NCI-H2196 (cell line): ENCODE measurements around the gene AK3.

Source experiments
- DNase-seq: peaks from one replicate; lab custom pipeline; 2025; ENCODE audit not compliant: unreplicated experiment; lab: John Stamatoyannopoulos, UW

The AK3 gene

GRCh38 chr9:4750023-4750673 lies 9.1 kb upstream of the AK3 start:
- DNase-seq, result peak; percentile 63

DNA sequence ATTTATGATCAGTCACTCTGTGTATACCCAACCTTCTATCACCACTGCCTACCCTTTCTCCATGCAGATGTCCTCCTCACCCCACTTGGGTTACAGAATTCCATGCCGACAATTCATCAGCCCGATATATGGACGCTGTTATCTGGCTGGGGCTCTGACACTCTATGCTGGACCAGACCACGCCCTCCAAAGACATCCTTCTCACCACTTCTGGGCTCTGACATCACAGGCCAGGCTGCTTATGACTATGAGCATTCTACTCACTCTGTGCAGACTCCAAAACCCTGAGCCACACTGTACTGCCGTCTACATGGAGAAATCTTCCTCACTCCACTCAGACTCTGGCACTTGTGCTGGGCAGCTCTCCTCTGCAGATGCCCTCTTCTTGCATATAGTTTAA lies 7.6 kb upstream of the AK3 start:
- DNase-seq, result no peak

DNA sequence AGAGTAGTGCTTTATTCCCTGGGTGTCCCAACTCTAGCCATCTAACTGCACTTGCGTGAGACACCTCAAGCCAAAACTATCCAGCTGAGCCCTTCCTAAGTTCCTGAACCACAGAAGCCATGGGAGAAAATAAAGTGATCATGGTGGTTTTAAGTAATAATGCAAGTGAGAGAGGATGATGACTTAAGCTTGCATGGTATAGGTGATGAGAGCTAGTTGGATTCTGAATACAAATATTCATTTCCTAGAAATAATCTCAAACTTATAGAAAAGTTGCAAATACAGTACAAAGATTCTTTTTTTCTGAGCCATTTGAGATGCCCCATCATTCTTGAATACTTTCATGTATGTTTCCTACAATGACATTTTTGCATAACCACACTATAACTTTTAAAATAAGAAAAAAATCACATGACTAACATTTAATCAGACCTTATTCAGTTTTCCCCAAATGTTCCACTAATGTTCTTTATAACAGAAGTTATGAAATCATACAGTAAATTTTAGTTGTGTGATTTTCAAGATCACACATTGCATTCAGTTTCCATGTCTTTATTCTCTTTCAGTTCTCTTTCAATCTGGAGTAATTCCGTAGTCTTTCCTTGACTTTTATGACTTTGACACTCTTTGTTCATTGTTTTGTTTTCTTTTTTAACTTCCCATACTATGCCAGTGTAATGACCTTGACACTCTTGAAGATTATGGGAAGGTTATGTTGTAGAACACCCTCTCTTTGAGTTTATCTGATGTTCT lies 5.5 kb upstream of the AK3 start:
- no peak for DNase-seq

DNA sequence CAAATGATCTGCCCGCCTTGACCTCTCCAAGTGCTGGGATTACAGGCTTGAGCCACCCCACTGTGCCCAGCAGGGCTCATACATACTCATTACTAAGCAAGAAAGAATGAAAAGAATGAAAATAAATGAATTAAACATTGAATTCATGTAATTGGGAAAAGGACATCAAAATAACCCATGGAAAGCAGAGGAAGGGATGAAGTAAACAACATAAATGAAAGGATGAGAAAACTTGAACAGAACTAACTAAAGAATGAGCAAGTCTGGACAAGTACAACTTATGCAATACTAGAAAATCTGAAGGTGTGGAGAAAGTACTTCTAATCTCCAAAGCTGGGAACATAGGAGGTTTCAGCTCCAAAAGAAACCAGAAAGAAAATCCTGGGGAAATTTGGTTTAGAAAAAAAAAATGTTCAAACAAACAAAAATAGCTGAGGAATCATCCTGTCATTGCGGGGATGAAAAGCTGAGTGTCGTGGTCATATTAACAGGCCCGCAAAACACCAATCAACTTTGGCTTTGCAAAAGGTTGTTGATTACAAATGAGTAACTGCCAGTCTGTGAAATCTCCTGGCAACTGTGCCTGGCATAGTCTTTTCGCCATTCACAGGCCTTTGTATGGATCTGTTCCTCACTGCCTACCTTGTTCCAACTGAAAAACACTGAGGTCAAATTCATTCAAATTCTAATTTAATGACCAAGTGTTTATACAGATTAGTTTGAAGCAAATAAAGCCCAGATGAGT lies 2.3 kb upstream of the AK3 start:
- no peak for DNase-seq

DNA sequence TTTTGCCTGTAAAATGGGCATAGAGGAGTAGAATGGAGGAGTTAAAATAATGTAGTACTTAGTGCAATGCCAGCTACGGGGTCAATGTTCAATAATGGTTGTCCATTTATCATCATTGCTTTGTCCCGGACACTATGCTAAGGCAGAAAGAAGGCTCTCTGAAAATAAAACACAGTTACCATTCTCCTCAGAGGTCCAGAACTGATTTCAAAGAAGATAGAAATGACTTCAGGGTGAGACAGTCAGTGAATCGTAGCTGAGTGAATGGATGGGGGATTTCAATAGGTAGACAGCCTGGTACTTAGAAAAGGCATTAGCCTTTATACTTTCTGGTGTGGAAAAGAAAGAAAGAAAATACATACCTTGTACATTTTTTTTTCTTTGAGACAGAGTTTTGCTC lies 1.2 kb upstream of the AK3 start:
- no peak for DNase-seq

DNA sequence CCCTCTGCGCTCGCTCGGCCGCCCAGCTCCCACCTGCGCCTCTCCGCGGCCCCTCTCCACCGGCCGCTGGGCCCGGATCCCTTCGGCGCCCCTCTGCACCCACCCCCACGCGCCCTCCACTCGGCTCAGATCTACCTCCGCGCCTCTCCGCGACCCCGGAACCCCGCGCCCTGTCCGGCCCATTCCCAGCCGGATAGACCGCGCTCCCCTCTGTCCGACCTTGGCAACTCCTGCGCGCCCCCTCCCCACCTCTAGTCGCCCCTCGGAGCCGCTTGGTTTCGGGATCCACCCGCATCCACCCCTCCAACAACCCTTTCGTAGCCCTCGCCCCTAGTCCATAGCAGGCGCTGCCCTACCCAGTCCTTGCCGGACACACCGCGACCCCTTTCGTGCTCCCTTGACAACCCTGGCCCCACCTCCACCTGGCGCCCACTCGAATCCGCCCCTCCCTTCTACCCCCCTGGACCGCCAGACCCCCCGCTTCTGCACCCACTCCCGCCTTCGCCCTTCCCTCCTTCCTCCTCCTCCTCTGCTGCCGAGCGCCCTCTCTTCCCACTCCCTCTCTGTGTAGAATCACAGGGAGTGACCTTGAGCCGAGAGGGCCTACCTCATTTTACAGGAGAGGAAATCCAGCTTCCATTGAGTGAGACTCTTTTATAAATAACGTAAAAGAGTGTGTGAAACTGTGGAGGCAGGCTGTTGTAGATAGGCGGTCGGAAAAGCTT lies 525 bp upstream of the AK3 start:
- peak; percentile 63 for DNase-seq

- DNase-seq, result no peak
Measured at GRCh38 chr9:4740388-4740637, 689 bp downstream of the AK3 start.

DNA sequence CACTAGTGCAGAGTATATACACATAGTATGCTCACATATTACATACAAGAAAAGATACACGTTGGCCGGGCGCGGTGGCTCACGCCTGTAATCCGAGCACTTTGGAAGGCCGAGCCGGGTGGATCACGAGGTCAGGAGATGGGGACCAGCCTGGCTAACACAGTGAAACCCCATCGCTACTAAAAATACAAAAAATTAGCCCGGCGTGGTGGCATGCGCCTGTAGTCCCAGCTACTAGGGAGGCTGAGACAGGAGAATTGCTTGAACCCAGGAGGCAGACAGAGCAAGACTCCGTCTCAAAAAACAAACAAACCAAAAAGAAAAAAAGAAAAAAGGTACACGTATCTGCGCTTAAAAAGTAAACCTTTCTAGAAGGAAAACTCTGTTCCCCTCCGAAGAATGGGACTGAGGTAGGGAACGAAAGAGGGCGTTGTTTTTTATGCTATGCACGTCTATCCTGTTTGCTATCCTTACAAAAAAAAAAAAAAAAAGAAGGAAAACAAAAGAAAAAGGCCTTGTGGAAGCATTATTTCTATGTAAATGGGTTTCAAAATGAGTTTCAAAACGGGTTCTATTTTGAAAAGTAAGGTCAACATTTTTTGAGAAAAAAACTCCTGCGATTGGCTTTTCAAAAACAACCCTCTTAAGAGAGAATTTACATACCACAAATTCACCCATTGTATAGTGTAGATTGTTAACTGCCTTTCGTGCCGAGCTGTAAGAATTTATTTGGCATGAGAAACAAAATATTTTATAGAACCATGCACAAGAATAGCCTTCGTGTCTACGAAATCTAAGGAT lies 1.2 kb downstream of the AK3 start:
- DNase-seq, result no peak

DNA sequence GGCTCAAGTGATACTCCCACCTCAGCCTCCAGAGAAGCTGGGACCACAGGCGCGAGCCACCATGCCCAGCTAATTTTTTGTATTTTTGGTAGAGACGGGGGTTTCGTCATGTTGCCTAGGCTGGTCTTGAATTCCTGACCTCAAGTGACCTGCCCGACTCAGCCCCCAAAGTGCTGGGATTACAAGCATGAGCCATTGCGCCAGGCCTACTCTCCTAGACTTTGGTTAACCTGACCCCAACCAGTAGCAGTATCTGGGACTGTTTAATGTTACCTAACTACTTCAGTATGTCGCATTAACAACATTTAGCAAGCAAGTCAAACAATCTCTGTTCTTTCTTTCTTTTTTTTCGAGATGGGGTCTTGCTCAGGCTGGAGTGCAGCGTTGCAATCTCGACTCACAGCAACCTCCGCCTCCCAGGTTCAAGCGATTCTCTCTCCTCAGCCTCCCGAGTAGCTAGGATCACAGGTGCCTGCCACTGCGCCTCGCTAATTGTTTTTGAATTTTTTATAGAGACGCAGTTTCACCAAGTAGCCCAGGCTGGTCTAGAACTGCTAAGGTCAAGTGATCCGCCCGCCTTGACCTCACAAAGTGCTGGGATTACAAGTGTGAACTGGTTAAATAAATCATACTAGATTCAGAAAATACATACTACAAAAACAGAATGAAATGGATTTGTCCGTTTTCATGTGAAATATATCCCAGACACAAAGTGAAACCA lies 2.0 kb downstream of the AK3 start:
- DNase-seq, result no peak

DNA sequence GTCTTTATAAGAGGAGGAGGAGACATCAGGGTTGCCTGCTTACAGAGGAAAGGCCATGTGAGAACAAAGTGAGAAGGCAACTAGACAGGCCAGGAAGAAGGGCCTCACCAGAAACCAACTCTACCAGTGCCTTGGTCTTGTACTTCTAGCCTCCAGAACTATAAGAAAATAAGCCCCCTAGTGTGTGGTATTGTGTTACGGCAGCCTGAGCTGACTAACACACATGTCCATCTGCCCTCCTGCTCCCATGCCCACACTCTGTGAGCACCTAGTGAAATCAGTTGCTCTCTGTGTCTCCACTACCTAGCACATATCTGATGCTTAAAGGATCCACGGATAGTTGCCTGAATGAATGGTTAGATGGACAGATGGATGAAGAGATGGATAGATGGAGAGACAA lies 6.9 kb downstream of the AK3 start:
- no peak for DNase-seq

DNA sequence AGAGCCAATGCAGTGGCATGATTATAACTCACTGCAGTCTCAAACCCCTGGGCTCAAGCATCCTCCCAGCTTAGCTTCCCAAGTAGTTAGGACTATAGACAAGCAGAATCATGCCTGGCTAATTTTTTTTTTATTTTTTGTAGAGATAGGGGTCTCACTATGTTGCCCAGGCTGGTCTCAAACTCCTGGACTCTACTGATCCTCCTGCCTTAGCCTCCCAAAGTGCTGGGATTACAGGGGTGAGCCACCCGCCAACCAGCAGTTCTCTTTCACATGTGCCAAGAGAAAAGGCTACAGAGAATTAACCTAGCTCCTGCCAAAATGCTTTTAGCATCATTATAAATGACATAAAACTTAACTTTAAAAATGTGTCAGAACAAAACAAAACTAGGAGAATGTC lies 8.1 kb downstream of the AK3 start:
- DNase-seq, result no peak

DNA sequence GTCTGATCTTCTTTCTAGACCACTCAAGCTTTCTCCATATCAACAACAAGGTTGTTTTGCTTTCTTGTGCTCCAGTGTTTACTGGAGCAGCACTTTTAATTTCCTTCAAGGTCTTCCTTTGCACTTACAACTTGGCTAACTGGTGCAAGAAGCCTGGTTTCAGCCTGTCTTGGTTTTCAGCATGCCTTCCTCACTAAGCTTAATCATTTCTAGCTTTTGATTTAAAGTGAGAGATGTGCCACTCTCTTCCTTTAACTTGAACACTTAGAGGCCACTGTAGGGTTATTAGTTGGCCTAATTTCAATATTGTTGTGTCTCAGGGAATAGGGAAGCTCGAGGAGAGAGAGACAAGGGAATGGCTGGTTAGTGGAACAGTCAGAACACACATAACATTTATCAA lies 13.4 kb downstream of the AK3 start:
- no peak for DNase-seq

DNA sequence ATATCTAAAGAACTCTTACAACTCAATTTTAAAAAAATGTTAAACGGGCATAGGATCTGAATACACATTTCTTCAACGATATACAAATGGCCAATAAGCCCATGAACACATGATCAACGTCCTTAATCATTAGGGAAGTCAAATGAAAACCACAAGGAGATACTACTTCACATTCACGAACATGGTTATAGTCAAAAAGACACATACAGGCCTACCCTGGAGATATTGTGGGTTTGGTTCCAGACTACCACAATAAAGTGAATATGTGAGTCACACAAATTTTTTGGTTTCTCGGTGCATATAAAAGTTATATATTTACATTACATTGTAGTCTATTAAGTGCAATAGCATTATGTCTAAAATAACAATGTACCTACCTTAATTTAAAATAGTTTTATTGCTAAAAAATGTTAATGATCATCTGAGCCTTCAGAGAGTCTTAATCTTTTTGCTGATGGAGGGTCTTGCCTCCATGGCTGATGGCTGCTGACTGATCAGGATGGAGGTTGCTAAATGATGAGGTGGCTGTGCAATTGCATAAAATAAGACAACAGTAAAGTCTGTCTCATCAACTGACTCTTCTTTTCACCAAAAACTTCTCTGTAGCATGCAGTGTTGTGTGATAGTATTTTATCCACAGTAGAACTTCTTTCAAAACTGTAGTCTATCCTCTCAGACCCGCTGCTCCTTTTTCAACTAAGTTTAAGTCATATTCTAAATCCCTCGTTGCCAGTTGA lies 15.1 kb downstream of the AK3 start:
- DNase-seq, result no peak

DNA sequence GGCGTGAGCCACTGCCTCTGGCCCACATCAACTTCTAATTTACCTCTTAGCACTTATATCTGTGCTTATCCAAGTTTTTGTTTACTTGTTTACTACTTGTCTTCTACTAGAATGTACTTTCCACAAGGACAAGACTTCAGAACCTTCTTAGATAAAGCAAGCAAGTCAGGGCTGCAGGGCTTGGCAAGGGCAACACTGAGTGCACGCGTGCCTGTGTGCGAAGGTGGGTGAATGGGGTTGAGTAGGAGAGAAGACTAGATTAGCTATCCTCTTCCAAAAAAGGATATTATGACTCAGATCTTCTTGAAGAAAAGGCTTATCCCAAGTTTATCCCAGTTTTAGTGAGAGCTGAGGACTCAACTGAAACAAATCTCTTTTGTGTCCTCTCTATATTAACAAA lies 19.3 kb downstream of the AK3 start:
- no peak for DNase-seq

DNA sequence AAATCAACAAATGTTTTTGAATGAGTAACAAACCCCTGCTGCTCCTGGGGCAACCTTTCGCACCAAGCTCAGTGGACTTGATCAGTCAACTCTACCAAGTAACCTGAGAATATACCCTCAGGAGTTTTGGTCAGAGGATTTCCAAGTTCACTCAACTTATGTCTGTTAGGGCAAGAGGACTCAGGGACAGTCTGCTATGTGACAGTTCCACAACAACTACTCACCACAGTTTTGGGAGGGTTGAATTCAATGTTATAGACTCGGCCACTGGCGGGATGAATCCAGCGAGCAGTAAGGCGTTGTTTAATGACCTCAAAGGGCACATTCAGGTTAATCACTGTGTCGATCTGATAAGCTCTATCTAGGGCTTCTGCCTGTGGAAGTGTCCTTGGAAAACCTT lies 22.1 kb downstream of the AK3 start:
- no peak for DNase-seq

- no peak for DNase-seq
Measured at GRCh38 chr9:4717815-4718214, 23.2 kb downstream of the AK3 start.

DNA sequence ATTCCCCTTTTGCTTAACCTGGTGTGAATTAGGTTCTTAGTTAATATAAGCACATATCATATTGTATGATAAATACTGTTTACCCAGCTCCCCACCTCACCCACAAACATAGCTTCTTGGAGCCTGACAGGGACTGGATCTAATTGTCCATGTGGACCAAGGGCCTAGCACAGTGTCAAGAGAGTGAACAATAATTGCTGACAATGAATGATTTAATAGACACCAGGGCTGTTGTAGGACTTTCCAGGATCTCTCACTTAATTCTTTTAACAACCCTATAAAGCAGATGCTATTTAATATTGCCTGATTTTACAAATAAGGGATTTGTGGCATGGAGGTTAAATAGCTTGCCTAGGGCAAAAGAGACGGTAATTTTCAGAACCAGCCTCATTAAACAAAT lies 24.8 kb downstream of the AK3 start:
- no peak for DNase-seq

DNA sequence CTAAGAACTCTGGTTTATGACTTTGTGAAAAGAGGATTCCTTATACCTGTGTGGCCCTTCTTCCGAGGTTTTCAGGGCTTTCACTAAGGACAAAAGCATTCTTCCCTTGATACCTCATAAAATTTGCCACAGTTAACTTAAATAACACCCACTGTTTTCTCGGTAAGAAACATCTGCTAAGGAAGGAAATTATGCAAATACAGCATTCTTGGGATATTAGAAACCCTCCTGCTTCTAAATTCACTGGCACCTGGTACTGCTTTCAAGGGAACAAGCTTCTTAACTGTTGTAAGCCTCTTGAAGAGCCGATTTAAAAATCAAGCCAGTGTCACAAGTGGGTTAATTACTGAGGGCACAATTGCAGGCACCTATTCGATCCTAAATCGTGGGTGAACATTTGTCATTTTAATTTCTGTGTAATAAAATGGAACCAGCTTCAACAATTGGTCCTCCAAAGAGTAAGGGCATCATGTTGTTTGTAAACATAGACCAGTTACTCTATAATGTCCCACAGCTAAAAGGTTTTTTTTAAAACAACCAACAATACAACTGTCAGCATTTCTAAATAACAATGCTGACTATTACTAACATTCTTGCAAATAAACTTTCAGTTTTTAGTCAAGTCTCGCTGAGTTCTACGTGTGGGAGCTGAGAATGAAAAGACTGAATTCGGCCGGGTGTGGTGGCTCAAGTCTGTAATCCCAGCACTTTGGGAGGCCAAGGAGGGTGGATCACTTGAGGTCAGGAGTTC lies 26.6 kb downstream of the AK3 start:
- no peak for DNase-seq

GRCh38 chr9:4713849-4714248 lies 27.2 kb downstream of the AK3 start:
- DNase-seq, result no peak
